Measurements from ENCODE around the gene TAS2R31.

Gene TAS2R31

DNA sequence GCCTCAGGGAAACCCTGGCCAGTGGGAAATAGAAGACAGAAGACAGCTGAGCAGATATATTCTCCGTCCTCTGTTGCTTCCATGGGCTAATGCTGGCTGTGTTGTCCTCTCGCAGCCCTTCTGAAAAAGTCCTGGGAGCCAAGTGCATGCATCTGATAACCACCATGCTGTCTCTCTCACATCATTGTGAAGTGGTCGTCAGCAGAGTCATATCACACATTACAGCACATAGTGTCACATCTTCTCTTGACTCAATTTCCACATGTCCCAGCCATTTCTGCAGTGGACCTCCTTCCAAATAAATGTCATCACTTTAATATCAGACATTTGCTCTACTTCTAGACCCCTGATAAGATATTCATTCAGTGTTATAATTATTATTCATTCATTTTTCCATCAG lies 36.9 kb downstream of the TAS2R31 start:
- DNase-seq = no peak

DNA sequence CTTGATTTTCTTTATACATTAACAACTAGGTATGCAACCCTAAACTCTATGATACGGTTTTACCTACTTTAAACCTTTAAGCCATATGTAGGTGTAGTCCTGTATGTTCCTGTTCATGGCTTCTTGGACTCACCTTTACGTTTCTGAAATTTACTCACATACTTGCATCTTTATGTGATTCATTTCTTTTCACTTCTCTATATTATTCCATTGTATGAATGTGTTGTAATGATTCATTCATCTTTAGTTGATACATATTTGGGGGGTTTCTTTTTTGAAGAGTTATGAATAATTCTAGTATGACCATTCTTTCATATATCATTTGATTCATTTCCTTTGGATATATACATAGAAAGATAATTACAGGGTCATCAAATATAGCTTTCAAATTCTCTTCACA lies 42.1 kb downstream of the TAS2R31 start:
- no peak for DNase-seq

DNA sequence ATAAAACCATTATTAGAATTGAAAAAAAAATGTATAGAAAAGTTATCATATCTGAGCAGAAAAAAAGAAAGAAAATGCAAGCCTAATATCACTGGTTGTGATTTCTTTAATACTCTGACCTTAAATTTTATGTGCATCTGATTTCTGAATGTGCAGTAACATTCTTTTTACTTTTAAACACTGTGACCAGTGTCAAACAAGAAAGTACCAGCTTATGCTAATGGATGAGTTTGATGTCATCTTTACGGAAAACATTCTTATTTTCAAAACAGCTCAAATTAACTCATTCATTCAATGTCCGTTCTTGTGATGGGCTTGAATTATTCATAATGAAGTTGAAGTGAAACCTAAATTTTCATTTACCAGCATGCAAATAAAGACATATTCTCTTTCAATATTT lies 44.4 kb downstream of the TAS2R31 start, which contains the start of gene TAS2R50:
TAS2R50 (minus strand) TSS at position 101 of the 400 bp plus-strand sequence; CDS start at position 49, 52 bp downstream.
- DNase-seq = no peak

DNA sequence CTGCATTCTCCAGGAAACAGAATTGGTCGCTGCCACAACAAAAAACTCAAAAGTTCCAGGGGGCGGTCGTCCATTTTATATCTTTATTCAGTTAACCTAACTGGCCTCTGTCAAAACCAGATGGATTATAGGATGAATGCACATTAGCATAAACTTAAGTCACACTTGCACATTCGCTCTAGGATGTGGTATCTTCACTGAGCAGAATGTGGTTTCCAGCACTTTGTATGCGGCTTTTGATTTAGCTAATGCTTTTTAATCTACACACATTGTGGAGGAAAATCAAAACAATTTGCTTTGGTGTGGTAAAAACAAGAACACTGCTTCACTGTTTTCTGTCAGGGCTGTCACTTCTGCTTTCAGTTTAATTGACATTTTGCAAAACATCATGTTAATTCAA lies 49.0 kb downstream of the TAS2R31 start:
- DNase-seq = no peak
